Colonic mucosa (tissue), 4 donors: Measurements from ENCODE around the gene CFAP251. TPM values are rescaled to one million over a fixed set of nuclear protein-coding genes. Genes with fewer than 3 reads are reported as not detected.

Experiments used
- DNase-seq: peaks from one replicate; pipeline ENCODE4 v3.0.0-alpha.2; 2020
- H3K27ac ChIP-seq: fragments of 200-600 bp; one replicate; pipeline ENCODE4 v1.8.0; 2021
- H3K27me3 ChIP-seq: fragments of 200-600 bp; one replicate; pipeline ENCODE4 v1.8.0; 2021
- H3K36me3 ChIP-seq: fragments of 200-600 bp; one replicate; pipeline ENCODE4 v1.8.0; 2021
- H3K4me1 ChIP-seq: fragments of 200-600 bp; one replicate; pipeline ENCODE4 v1.8.0; 2021; ENCODE audit warnings: mild to moderate bottlenecking
- H3K4me3 ChIP-seq: fragments of 200-600 bp; one replicate; pipeline ENCODE4 v1.8.0; 2021
- H3K9ac ChIP-seq, 2 donors: one replicate each; pipeline ENCODE4 v1.7.0; 2013; ENCODE audit warnings: control low read depth in 2 of 2, low read depth in 2 of 2, low read length in 2 of 2
- H3K9me3 ChIP-seq: fragments of 200-600 bp; one replicate; pipeline ENCODE4 v1.8.0; 2021
- CTCF ChIP-seq: fragments of 200-600 bp; IDR thresholded peaks from one replicate; pipeline ENCODE4 v1.8.0; 2022; ENCODE audit warnings: antibody characterized with exemption, mild to moderate bottlenecking
- intact Hi-C: fragments of 100-400 bp; cut with DNase I; formaldehyde crosslinking; loops from one replicate; pipeline ENCODE4 v1.14.1; 2022
- total RNA-seq, 2 donors: library from RNA; stranded (reverse); fragmentation: NEBNext Ultra II Directional in 1 of 2; extraction: Animal tissue kit (Norgen Biotek cat#: 25700) in 1 of 2; gene quantifications; one replicate each; pipeline ENCODE4 v1.2.1, GENCODE V29; 2021
- donor health status: healthy.
- donor health status: DM: no; HTN: no; CAD: no.
- donor health status: DM: no; HTN: no; CAD: no.

Gene CFAP251
- total RNA-seq, 2 donors from 2014 or later, result 0.64 to 0.93 TPM

DNA sequence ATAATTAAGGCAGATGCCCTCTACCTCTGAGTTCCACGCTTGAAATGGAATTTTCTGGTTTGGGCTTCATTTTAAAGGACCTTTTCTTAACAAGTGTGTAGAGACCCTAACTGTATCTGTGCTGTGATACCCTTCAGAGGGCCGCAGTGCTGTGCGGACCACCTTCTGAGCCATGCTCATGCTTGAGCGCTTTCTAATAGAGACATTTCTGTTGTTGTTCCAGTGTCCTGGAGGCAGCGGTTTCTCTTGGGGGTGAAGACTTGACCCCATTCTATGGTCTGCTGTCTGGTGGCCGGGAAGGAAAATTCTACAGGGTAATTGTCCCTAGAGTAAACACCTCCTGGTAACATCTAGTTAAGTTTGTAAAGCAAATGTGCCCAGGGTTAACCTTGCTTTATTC lies 56.6 kb downstream of the CFAP251 start:
- H3K4me3 ChIP-seq, result no peak overlapping the region
- H3K9me3 ChIP-seq, result no peaks in the 10 kb centered on the region
- TF ChIP-seq CTCF, result no peak
- H3K27me3 ChIP-seq, result no peaks in the 10 kb centered on the region
- intact Hi-C loops, result no loop called here
- no peak overlapping the region for H3K9ac ChIP-seq
- H3K27ac ChIP-seq, result no peak overlapping the region
- H3K4me1 ChIP-seq, result no peaks in the 10 kb centered on the region
- no peaks in the 10 kb centered on the region for H3K36me3 ChIP-seq
- no peak for DNase-seq

GRCh38 chr12:121976950-121977349 lies 58.6 kb downstream of the CFAP251 start:
- no peaks in the 10 kb centered on the region for H3K36me3 ChIP-seq
- H3K27me3 ChIP-seq, result no peaks in the 10 kb centered on the region
- H3K9ac ChIP-seq, result no peak overlapping the region
- no peaks in the 10 kb centered on the region for H3K9me3 ChIP-seq
- H3K4me3 ChIP-seq, result no peak overlapping the region
- no peak overlapping the region for H3K27ac ChIP-seq
- DNase-seq, result no peak
- intact Hi-C loops, result no loop called here
- TF ChIP-seq CTCF, result no peak
- H3K4me1 ChIP-seq, result no peaks in the 10 kb centered on the region

DNA sequence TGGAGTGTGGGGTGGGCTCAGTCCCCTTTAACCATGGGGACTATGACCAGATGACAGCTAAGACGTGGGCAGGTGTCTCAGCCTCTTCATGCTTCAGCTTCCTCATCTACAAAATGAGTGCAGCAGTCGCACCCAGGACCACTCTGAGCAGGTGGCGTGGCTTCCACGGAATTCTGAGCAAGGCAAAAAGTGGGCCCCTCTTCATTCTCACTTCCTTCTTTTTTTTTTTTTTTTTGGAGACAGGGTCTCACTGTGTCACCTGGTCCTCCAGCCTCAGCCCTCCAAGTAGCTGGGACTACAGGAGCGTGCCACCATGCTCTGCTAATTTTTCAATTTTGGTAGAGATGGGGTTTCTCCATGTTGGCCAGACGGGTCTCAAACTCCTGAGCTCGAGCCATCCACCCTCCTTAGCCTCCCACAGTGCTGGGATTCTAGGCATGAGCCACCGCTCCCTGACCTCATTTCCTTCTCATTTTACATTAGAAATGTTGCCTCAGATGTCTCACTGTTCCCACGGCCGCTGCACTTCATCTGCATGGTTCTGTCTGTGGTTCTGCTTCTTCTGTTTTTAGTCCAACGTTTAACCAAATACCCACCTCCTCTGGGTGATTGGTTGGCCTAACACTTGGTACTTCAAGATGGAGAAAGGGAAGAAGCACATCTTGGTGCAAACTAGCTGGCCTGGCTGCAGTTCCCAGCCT lies 61.9 kb downstream of the CFAP251 start:
- no peak for DNase-seq
- Histone ChIP-seq H3K27me3 (no peaks in the 10 kb centered on the region), H3K36me3 (no peaks in the 10 kb centered on the region), H3K27ac (no peak overlapping the region), H3K4me3 (no peak overlapping the region), H3K9ac (no peak overlapping the region), H3K9me3 (no peaks in the 10 kb centered on the region), H3K4me1 (no peaks in the 10 kb centered on the region)
- intact Hi-C loops, result no loop called here
- TF ChIP-seq CTCF, result no peak

- no peak for TF ChIP-seq CTCF
- Histone ChIP-seq H3K9me3 (no peaks in the 10 kb centered on the region), H3K4me3 (no peak overlapping the region), H3K36me3 (no peaks in the 10 kb centered on the region), H3K4me1 (no peaks in the 10 kb centered on the region), H3K9ac (no peak overlapping the region), H3K27ac (no peak overlapping the region), H3K27me3 (no peaks in the 10 kb centered on the region)
- DNase-seq, result no peak
- intact Hi-C loops, result no loop called here
These were observed 62.5 kb downstream of the CFAP251 start for GRCh38 chr12:121980892-121981272.

GRCh38 chr12:121981456-121981855 lies 63.1 kb downstream of the CFAP251 start:
- no peaks in the 10 kb centered on the region for H3K9me3 ChIP-seq
- TF ChIP-seq CTCF, result no peak
- H3K4me3 ChIP-seq, result no peak overlapping the region
- H3K4me1 ChIP-seq, result no peaks in the 10 kb centered on the region
- no peaks in the 10 kb centered on the region for H3K36me3 ChIP-seq
- intact Hi-C loops, result no loop called here
- H3K27ac ChIP-seq, result no peak overlapping the region
- H3K9ac ChIP-seq, result no peak overlapping the region
- H3K27me3 ChIP-seq, result no peaks in the 10 kb centered on the region
- DNase-seq, result no peak
